H1 (cell line): ENCODE results near the gene PSTK. TPM values are rescaled to one million over a fixed set of nuclear protein-coding genes. Genes with fewer than 3 reads are reported as not detected.

Experiments used
- CTCF ChIA-PET: fragments of 300-600 bp; sonication (Branson Sonifier 250); formaldehyde crosslinking; loops from one replicate; lab custom pipeline; 2021; ENCODE audit not compliant: partially characterized antibody; lab: Charles Lee
- POLR2A ChIA-PET: fragments of 300-600 bp; sonication (Branson Sonifier 250); formaldehyde crosslinking; loops from one replicate; lab custom pipeline; 2021; ENCODE audit warnings: inconsistent platforms; ENCODE audit not compliant: partially characterized antibody; lab: Charles Lee
- DNase-seq, 2 experiments: peaks; one replicate each; pipeline versions ENCODE4 v3.0.0 to v3.0.0-alpha.2; 2010 to 2022; ENCODE audit warnings: low spot score in 2 of 2, low read depth in 1 of 2, mixed read lengths in 1 of 2
- FAIRE-seq: peaks from 2 replicates; lab custom pipeline; 2011; peaks lifted over from hg19 to GRCh38; lab: Jason Lieb, UNC
- H2AFZ ChIP-seq: 2 replicates; pipeline ENCODE4 v1.8.1; 2012; ENCODE audit warnings: low read length, inconsistent platforms
- H2AK5ac ChIP-seq: 2 replicates; pipeline ENCODE4 v1.6.1; 2013; ENCODE audit warnings: low read depth, low read length
- H2BK120ac ChIP-seq: replicated peaks from 2 replicates; pipeline ENCODE3; 2013; ENCODE audit warnings: low read depth, low read length, inconsistent platforms
- H2BK12ac ChIP-seq: 2 replicates; pipeline ENCODE4 v1.6.1; 2013; ENCODE audit warnings: low read depth, low read length
- H2BK15ac ChIP-seq: 2 replicates; pipeline ENCODE4 v1.6.1; 2013; ENCODE audit warnings: low read length
- H2BK20ac ChIP-seq: 2 replicates; pipeline ENCODE4 v1.6.1; 2013; ENCODE audit warnings: low read length
- H2BK5ac ChIP-seq: 2 replicates; pipeline ENCODE4 v1.6.1; 2013; ENCODE audit warnings: low read depth, low read length
- H3K14ac ChIP-seq: 2 replicates; pipeline ENCODE4 v1.6.1; 2013; ENCODE audit warnings: inconsistent platforms; ENCODE audit not compliant: insufficient read length
- H3K18ac ChIP-seq: 2 replicates; pipeline ENCODE4 v1.6.1; 2013; ENCODE audit warnings: low read length; ENCODE audit errors: extremely low read depth
- H3K23ac ChIP-seq: 2 replicates; pipeline ENCODE4 v1.6.1; 2013; ENCODE audit warnings: inconsistent platforms; ENCODE audit not compliant: insufficient read length
- H3K23me2 ChIP-seq: 2 replicates; pipeline ENCODE4 v1.6.1; 2013; ENCODE audit warnings: low read depth, low read length
- H3K27ac ChIP-seq: 2 replicates; pipeline ENCODE4 v1.6.1; 2011; ENCODE audit warnings: low read depth, low read length, inconsistent platforms
- H3K27me3 ChIP-seq, 4 experiments: replicated peaks in 1 of 4; 1 replicate in 1 of 4; 2 replicates in 3 of 4; pipeline versions ENCODE4 v1.6.1 to v1.8.1; 2011 to 2013; ENCODE audit warnings: low read length in 3 of 4, mild to moderate bottlenecking in 3 of 4, inconsistent platforms in 2 of 4, mixed read lengths in 2 of 4, moderate library complexity in 1 of 4; ENCODE audit not compliant: control insufficient read depth in 3 of 4, insufficient read depth in 3 of 4; ENCODE audit errors: extremely low read depth in 1 of 4
- H3K36me3 ChIP-seq, 4 experiments: 2 replicates each; pipeline versions ENCODE4 v1.6.1 to v1.8.1; 2011 to 2013; ENCODE audit warnings: mild to moderate bottlenecking in 4 of 4, low read length in 3 of 4, moderate library complexity in 2 of 4, control low read depth in 1 of 4, inconsistent platforms in 1 of 4; ENCODE audit not compliant: insufficient read depth in 4 of 4, control insufficient read depth in 2 of 4
- H3K4ac ChIP-seq: replicated peaks from 2 replicates; pipeline ENCODE3; 2013; ENCODE audit warnings: low read length, low read depth, mixed read lengths, inconsistent platforms; ENCODE audit not compliant: insufficient read length
- H3K4me1 ChIP-seq, 4 experiments: replicated peaks in 1 of 4; 1 replicate in 1 of 4; 2 replicates in 3 of 4; pipeline versions ENCODE4 v1.6.1 to v1.8.1; 2011 to 2013; ENCODE audit warnings: low read length in 3 of 4, inconsistent platforms in 2 of 4, mixed read lengths in 1 of 4; ENCODE audit not compliant: insufficient read depth in 4 of 4, control insufficient read depth in 3 of 4
- H3K4me2 ChIP-seq, 2 experiments: 2 replicates each; pipeline versions ENCODE4 v1.6.1 to v1.8.1; 2011 to 2013; ENCODE audit warnings: low read depth in 2 of 2, low read length in 2 of 2, control low read depth in 1 of 2, inconsistent platforms in 1 of 2, mild to moderate bottlenecking in 1 of 2; ENCODE audit not compliant: insufficient read depth in 1 of 2
- H3K4me3 ChIP-seq, 4 experiments: fragments of 200-600, 300-600 bp in 1 of 4; sonication (generic), shearing (Covaris generic), sonication (Bioruptor Twin) in 1 of 4; 2 replicates each; pipeline versions ENCODE4 v1.5.1 to v1.8.1; 2011 to 2016; ENCODE audit warnings: low read length in 4 of 4, low read depth in 3 of 4, control low read depth in 2 of 4, inconsistent platforms in 2 of 4, mild to moderate bottlenecking in 2 of 4, mixed read lengths in 1 of 4, moderate library complexity in 1 of 4; ENCODE audit not compliant: insufficient read depth in 2 of 4; ENCODE audit errors: extremely low read depth in 1 of 4
- H3K56ac ChIP-seq: replicated peaks from 2 replicates; pipeline ENCODE3; 2013; ENCODE audit warnings: low read depth, mild to moderate bottlenecking, mixed read lengths, low read length, inconsistent platforms; ENCODE audit not compliant: insufficient read length
- H3K79me1 ChIP-seq: 2 replicates; pipeline ENCODE4 v1.6.1; 2013; ENCODE audit warnings: low read depth, low read length, control low read depth
- H3K79me2 ChIP-seq, 2 experiments: 2 replicates each; pipeline versions ENCODE4 v1.6.1 to v1.8.1; 2012 to 2013; ENCODE audit warnings: low read length in 2 of 2, mild to moderate bottlenecking in 2 of 2, inconsistent platforms in 1 of 2; ENCODE audit not compliant: insufficient read depth in 2 of 2, control insufficient read depth in 1 of 2
- H3K9ac ChIP-seq, 4 experiments: replicated peaks in 1 of 4; 1 replicate in 1 of 4; 2 replicates in 3 of 4; pipeline versions ENCODE4 v1.6.1 to v1.8.1; 2011 to 2013; ENCODE audit warnings: low read depth in 3 of 4, low read length in 3 of 4, control low read depth in 2 of 4, mild to moderate bottlenecking in 2 of 4, moderate library complexity in 2 of 4, inconsistent platforms in 1 of 4; ENCODE audit errors: extremely low read depth in 1 of 4
- H3K9me3 ChIP-seq, 2 experiments: 2 replicates each; pipeline versions ENCODE4 v1.6.1 to v1.8.1; 2012 to 2013; ENCODE audit warnings: mild to moderate bottlenecking in 2 of 2, moderate library complexity in 2 of 2, control low read depth in 1 of 2, inconsistent platforms in 1 of 2, low read depth in 1 of 2, low read length in 1 of 2, mixed read lengths in 1 of 2; ENCODE audit not compliant: insufficient read depth in 2 of 2
- H4K20me1 ChIP-seq, 2 experiments: replicated peaks in 1 of 2; 2 replicates each; pipeline versions ENCODE3 to v1.8.1; 2011 to 2013; ENCODE audit warnings: inconsistent platforms in 2 of 2, low read length in 2 of 2, mild to moderate bottlenecking in 1 of 2; ENCODE audit not compliant: insufficient read depth in 2 of 2, control insufficient read depth in 1 of 2
- H4K5ac ChIP-seq: 2 replicates; pipeline ENCODE4 v1.6.1; 2013; ENCODE audit warnings: low read length, low read depth, mixed read lengths, inconsistent platforms; ENCODE audit not compliant: insufficient read length
- H4K8ac ChIP-seq: 2 replicates; pipeline ENCODE4 v1.8.0; 2013; ENCODE audit warnings: mild to moderate bottlenecking, moderate library complexity, low read length, inconsistent platforms; ENCODE audit not compliant: insufficient read depth; ENCODE audit errors: extremely low read depth
- H4K91ac ChIP-seq: replicated peaks from 2 replicates; pipeline ENCODE3; 2013; ENCODE audit warnings: low read length, mixed read lengths, inconsistent platforms; ENCODE audit not compliant: insufficient read length
- ATF2 ChIP-seq: IDR thresholded peaks from 2 replicates; pipeline ENCODE4 v1.6.1; 2012; ENCODE audit warnings: low read length, inconsistent platforms
- BCL11A ChIP-seq, 2 experiments: IDR thresholded peaks; one replicate each; pipeline ENCODE4 v1.6.1; 2011; ENCODE audit warnings: low read depth in 2 of 2, low read length in 2 of 2, mild to moderate bottlenecking in 2 of 2
- HDAC2 ChIP-seq, 2 experiments: fragments of 300-600 bp in 1 of 2; sonication (generic) in 1 of 2; IDR thresholded peaks; 2 replicates each; pipeline ENCODE4 v1.6.1; 2011 to 2012; ENCODE audit warnings: low read depth in 2 of 2, low read length in 2 of 2, mild to moderate bottlenecking in 2 of 2, moderate library complexity in 2 of 2, borderline replicate concordance in 1 of 2, inconsistent platforms in 1 of 2
- KDM5A ChIP-seq: fragments of 200-600 bp; IDR thresholded peaks from 2 replicates; pipeline ENCODE4 v1.7.1; 2012; ENCODE audit warnings: mild to moderate bottlenecking, low read length, inconsistent platforms, mixed read lengths
- MAX ChIP-seq: IDR thresholded peaks from 2 replicates; pipeline ENCODE4 v1.6.1; 2012; ENCODE audit warnings: inconsistent platforms
- RNF2 ChIP-seq: fragments of 200-900, 300-1000 bp; sonication (generic); IDR thresholded peaks from 2 replicates; pipeline ENCODE4 v1.7.1; 2016; ENCODE audit warnings: borderline replicate concordance, low read depth, mild to moderate bottlenecking, antibody characterized with exemption, low read length; ENCODE audit not compliant: poor library complexity, severe bottlenecking; ENCODE audit errors: missing control alignments
- SP2 ChIP-seq: IDR thresholded peaks from 2 replicates; pipeline ENCODE4 v1.6.1; 2012; ENCODE audit warnings: mild to moderate bottlenecking, low read length, inconsistent platforms
- SP4 ChIP-seq: IDR thresholded peaks from 2 replicates; pipeline ENCODE4 v1.6.1; 2012; ENCODE audit warnings: low read length, inconsistent platforms
- TBP ChIP-seq: IDR thresholded peaks from 2 replicates; pipeline ENCODE4 v1.6.1; 2011; ENCODE audit warnings: low read depth, low read length, improper control_type of control experiment
- USF2 ChIP-seq: IDR thresholded peaks from 2 replicates; pipeline ENCODE4 v1.6.1; 2011; ENCODE audit warnings: low read length, improper control_type of control experiment
- WGBS, 2 experiments: shearing (Covaris generic) in 1 of 2; methylation state at CpG; one replicate each; pipeline versions ENCODE4 v1.1.6 to v1.1.7; 2013 to 2015; ENCODE audit warnings: low lambda C conversion rate in 2 of 2, mixed read lengths in 2 of 2, inconsistent platforms in 1 of 2, low coverage in 1 of 2, missing lambda C conversion rate in 1 of 2; ENCODE audit not compliant: insufficient replicate concordance in 2 of 2, insufficient coverage in 1 of 2, insufficient read length in 1 of 2; ENCODE audit errors: extremely low coverage in 1 of 2, missing lambda C conversion rate in 1 of 2; 5-methylcytosine and 5-hydroxymethylcytosine counted together
- polyA plus RNA-seq, 7 experiments: library from polyadenylated mRNA; depleted of rRNA in 3 of 7; stranded (reverse) in 5 of 7; unstranded in 2 of 7; fragments of >200 nt in 5 of 7; fragments of 200-250 nt in 2 of 7; gene quantifications; 1 replicate in 5 of 7; 2 replicates in 1 of 7; 4 replicates in 1 of 7; pipeline versions ENCODE4 v1.2.1 to v1.2.3, GENCODE V29; 2011 to 2013; ENCODE audit warnings: missing spikeins in 2 of 7, mixed read lengths in 2 of 7
- total RNA-seq: library from RNA; stranded (reverse); fragmentation: NEBNext Ultra II Directional; extraction: Animal tissue kit (Norgen Biotek cat#: 25700); gene quantifications from 2 replicates; pipeline ENCODE4 v1.2.1, GENCODE V29; 2021

Gene PSTK
- total and polyA plus RNA-seq, 2 of the 8 experiments (the other 6 are each of a cell fraction or from before 2014, with no cell fraction given): 4.4 to 6.6 TPM

GRCh38 chr10:123004298-123004697 lies 24.1 kb downstream of the PSTK start:
- H3K79me2 ChIP-seq: peaks cover 0 to 73% of the 10 kb centered on the region in 2 experiments; a peak in 3 of 4 replicates
- POLR2A ChIA-PET: no interaction called here
- no peak overlapping the region for H3K14ac ChIP-seq
- WGBS, 2 experiments: 84% methylated on average over 2 of the region's 2 CpGs; no CpG with 5 or more reads in 1 of the 2 experiments
- no peak overlapping the region for H3K9ac ChIP-seq
- H3K56ac ChIP-seq: no peak overlapping the region
- FAIRE-seq (no peak), DNase-seq (no peak)
- H3K4ac ChIP-seq: no peak overlapping the region
- no peak overlapping the region for H2AK5ac ChIP-seq
- H4K91ac ChIP-seq: no peak overlapping the region
- no peaks in the 10 kb centered on the region; a peak in 1 of 4 replicates for H3K9me3 ChIP-seq
- CTCF ChIA-PET: interaction anchor here (1.8 kb wide), 1 partner anchor 24 kb away, joined by 5 read pairs; the partner anchor contains the start of gene PSTK
- H2AFZ ChIP-seq: no peak overlapping the region
- no peak overlapping the region for H4K5ac ChIP-seq
- H3K79me1 ChIP-seq: no peaks in the 10 kb centered on the region
- H2BK5ac ChIP-seq: no peak overlapping the region
- no peak overlapping the region for H2BK12ac ChIP-seq
- no peak overlapping the region for H3K23ac ChIP-seq
- H4K8ac ChIP-seq: no peak overlapping the region
- H2BK120ac ChIP-seq: no peak overlapping the region
- H3K4me2 ChIP-seq: no peak overlapping the region
- no peak overlapping the region for H3K18ac ChIP-seq
- peaks cover 3 to 4% of the 10 kb centered on the region in 2 experiments for H4K20me1 ChIP-seq
- no peak overlapping the region for H3K27ac ChIP-seq
- no peak overlapping the region for H2BK15ac ChIP-seq
- peaks cover 0 to 2% (median 0%) of the 10 kb centered on the region in 4 experiments; a peak in 2 of 7 replicates for H3K4me1 ChIP-seq
- peaks cover 9% of the 10 kb centered on the region; the same call in 1 of the 2 replicates for H3K23me2 ChIP-seq
- H2BK20ac ChIP-seq: no peak overlapping the region
- H3K36me3 ChIP-seq: no peaks in the 10 kb centered on the region; a peak in 1 of 8 replicates
- no peak overlapping the region for H3K4me3 ChIP-seq
- peaks cover 0 to 2% (median under 1%) of the 10 kb centered on the region in 4 experiments; a peak in 2 of 7 replicates for H3K27me3 ChIP-seq
- TF ChIP-seq BCL11A (IDR thresholded peaks at IDR 0.05; ENCODE audit: low read depth in 2 of 2, low read length in 2 of 2) (no peak), SP2 (no peak), RNF2 (no peak), TBP (no peak), HDAC2 (IDR thresholded peaks at IDR 0.05; ENCODE audit: borderline replicate concordance in 1 of 2, low read depth in 2 of 2, low read length in 2 of 2) (no peak), KDM5A (no peak), ATF2 (no peak), MAX (no peak), SP4 (no peak), USF2 (no peak)
